HepG2 (cell line): ENCODE results near the gene KAT6B. TPM values are rescaled to one million over a fixed set of nuclear protein-coding genes. Genes with fewer than 3 reads are reported as not detected.

ENCODE experiments used
- ATAC-seq: fragments of 200-7000 bp; cut with Tn5 transposase; 3 replicates; pipeline ENCODE4 v1.9.1; 2020; ENCODE audit warnings: mild to moderate bottlenecking, moderate library complexity
- BruUV-seq: library from RNA; stranded (reverse); fragments of 400-500 nt; replicated peaks from 2 replicates; lab custom pipeline; 2021; lab: Mats Ljungman, UMichigan
- CTCF ChIA-PET: fragments of 300-600 bp; formaldehyde crosslinking; extraction: SDS; loops from one replicate; lab custom pipeline; 2021; ENCODE audit warnings: low total read pairs, inconsistent platforms, low intra/inter-chr PET ratio; lab: Yijun Ruan, JAX
- POLR2A ChIA-PET: fragments of 350-600 bp; sonication (Branson Sonifier 250); formaldehyde crosslinking; loops from one replicate; lab custom pipeline; 2020; ENCODE audit warnings: antibody characterized with exemption, inconsistent platforms; lab: Yijun Ruan, JAX
- DNase-seq: peaks from one replicate; pipeline ENCODE4 v3.0.0-alpha.2; 2015; ENCODE audit warnings: low spot score
- FAIRE-seq: peaks from 3 replicates; lab custom pipeline; 2011; peaks lifted over from hg19 to GRCh38; lab: Jason Lieb, UNC
- H2AFZ ChIP-seq: one replicate; pipeline ENCODE4 v1.6.1; 2011; ENCODE audit warnings: low read length, inconsistent platforms
- H3K27ac ChIP-seq: fragments of 300-600 bp; 3 replicates; pipeline ENCODE4 v1.8.0; 2011; ENCODE audit warnings: mixed run types, mild to moderate bottlenecking, mixed read lengths, low read length, inconsistent platforms; ENCODE audit not compliant: insufficient read depth; ENCODE audit errors: extremely low read length
- H3K27me3 ChIP-seq, 2 experiments: fragments of 200-600 bp in 1 of 2; 2 replicates in 1 of 2; 3 replicates in 1 of 2; pipeline versions ENCODE4 v1.6.0 to v1.8.0; 2011; ENCODE audit warnings: low read length in 2 of 2, mild to moderate bottlenecking in 2 of 2, moderate library complexity in 2 of 2, inconsistent platforms in 1 of 2; ENCODE audit not compliant: insufficient read depth in 2 of 2, control insufficient read depth in 1 of 2
- H3K36me3 ChIP-seq, 2 experiments: fragments of 200-600 bp in 1 of 2; replicated peaks in 1 of 2; 2 replicates in 1 of 2; 3 replicates in 1 of 2; pipeline versions ENCODE4 v1.5.1 to v1.8.0; 2011; ENCODE audit warnings: low read length in 2 of 2, inconsistent platforms in 1 of 2; ENCODE audit not compliant: insufficient read depth in 2 of 2, control insufficient read depth in 1 of 2
- H3K4me1 ChIP-seq: 2 replicates; pipeline ENCODE4 v1.5.1; 2012; ENCODE audit warnings: low read length, inconsistent platforms; ENCODE audit not compliant: insufficient read depth
- H3K4me2 ChIP-seq: 2 replicates; pipeline ENCODE4 v1.6.0; 2011; ENCODE audit warnings: low read depth, low read length, inconsistent platforms
- H3K4me3 ChIP-seq, 3 experiments: fragments of 200-600 bp in 1 of 3; sonication (generic), shearing (Covaris generic) in 1 of 3; replicated peaks in 1 of 3; 2 replicates each; pipeline ENCODE4 v1.5.1; 2011 to 2016; ENCODE audit warnings: low read length in 3 of 3, inconsistent platforms in 2 of 3, low read depth in 2 of 3, mild to moderate bottlenecking in 2 of 3, control low read depth in 1 of 3, mixed read lengths in 1 of 3; ENCODE audit not compliant: insufficient read depth in 1 of 3
- H3K79me2 ChIP-seq: one replicate; pipeline ENCODE4 v1.6.1; 2011; ENCODE audit warnings: low read length, inconsistent platforms; ENCODE audit not compliant: insufficient read depth
- H3K9ac ChIP-seq: 2 replicates; pipeline ENCODE4 v1.6.0; 2011; ENCODE audit warnings: mild to moderate bottlenecking, low read depth, low read length, inconsistent platforms; ENCODE audit not compliant: insufficient read depth
- H3K9me3 ChIP-seq: 2 replicates; pipeline ENCODE4 v1.5.1; 2012; ENCODE audit warnings: mild to moderate bottlenecking, low read length
- H4K20me1 ChIP-seq: 2 replicates; pipeline ENCODE4 v1.6.0; 2011; ENCODE audit warnings: inconsistent platforms, mild to moderate bottlenecking, low read length, moderate library complexity; ENCODE audit not compliant: insufficient read depth
- GATAD1 ChIP-seq: IDR thresholded peaks from 2 replicates; pipeline ENCODE4 v1.6.1; 2016; ENCODE audit warnings: missing genetic modification reagents, missing compliant biosample characterization
- HES4 ChIP-seq: sonication (generic); formaldehyde crosslinking; IDR thresholded peaks from 2 replicates; pipeline ENCODE4 v1.9.0; 2021; ENCODE audit warnings: mild to moderate bottlenecking, missing genetic modification reagents, borderline replicate concordance
- PAX8 ChIP-seq: sonication (generic); formaldehyde crosslinking; IDR thresholded peaks from 2 replicates; pipeline ENCODE4 v1.8.0; 2022; ENCODE audit warnings: mild to moderate bottlenecking, missing genetic modification reagents, borderline replicate concordance
- ZFP36 ChIP-seq: fragments of 150-350 bp; IDR thresholded peaks from 2 replicates; pipeline ENCODE4 v1.6.1; 2018; ENCODE audit warnings: borderline replicate concordance, low read length, low read depth; ENCODE audit not compliant: partially characterized antibody
- ZNF615 ChIP-seq: sonication (generic); formaldehyde crosslinking; IDR thresholded peaks from 2 replicates; pipeline ENCODE4 v1.5.0; 2020; ENCODE audit warnings: mild to moderate bottlenecking, missing genetic modification reagents, borderline replicate concordance
- WGBS: methylation state at CpG from one replicate; pipeline ENCODE4 v1.1.6; 2017; ENCODE audit warnings: low lambda C conversion rate; 5-methylcytosine and 5-hydroxymethylcytosine counted together
- in situ Hi-C: cut with HindIII; loops from 2 replicates; pipeline ENCODE4 v1.10.0; 2017; ENCODE audit warnings: low pct_unique_long_range_greater_than_20kb; ENCODE audit not compliant: extremely low pct_ligation_motif_present
- intact Hi-C: fragments of 100-400 bp; cut with micrococcal nuclease; formaldehyde crosslinking; loops from one replicate; pipeline ENCODE4 v1.10.0; 2022; ENCODE audit not compliant: unreplicated experiment
- polyA plus RNA-seq, 8 experiments: library from polyadenylated mRNA; depleted of rRNA in 3 of 8; stranded (reverse) in 7 of 8; unstranded in 1 of 8; fragments of >200 nt; fragmentation: Illumina TruSeq in 4 of 8; extraction: Trizol in 4 of 8; gene quantifications; 2 replicates each; pipeline versions ENCODE4 v1.2.1 to v1.2.3, GENCODE V29; 2011 to 2016; ENCODE audit warnings: low read depth in 4 of 8, missing spikeins in 1 of 8, mixed read lengths in 1 of 8; ENCODE audit not compliant: insufficient read depth in 1 of 8
- total RNA-seq, 5 experiments: library from RNA; depleted of rRNA; stranded (reverse); fragments of >200 nt; fragmentation: Illumina TruSeq; extraction: Trizol; gene quantifications; 2 replicates each; pipeline ENCODE4 v1.2.3, GENCODE V29; 2016; ENCODE audit warnings: low read depth in 1 of 5
- TF ChIP-seq, protein P1 (sequence below): sonication (generic); formaldehyde crosslinking; IDR thresholded peaks from 2 replicates; pipeline ENCODE4 v1.5.0; 2020; ENCODE audit warnings: mild to moderate bottlenecking, missing genetic modification reagents
- TF ChIP-seq, protein P2 (sequence below): sonication (generic); formaldehyde crosslinking; IDR thresholded peaks from 2 replicates; pipeline ENCODE4 v1.8.0; 2022; ENCODE audit warnings: mild to moderate bottlenecking, missing genetic modification reagents, moderate library complexity
- TF ChIP-seq, protein P3 (sequence below): sonication (generic); formaldehyde crosslinking; conservative IDR thresholded peaks from 2 replicates; pipeline ENCODE4 v1.4.0; 2020; ENCODE audit warnings: missing genetic modification reagents
- TF ChIP-seq, protein P4 (sequence below): sonication (generic); formaldehyde crosslinking; IDR thresholded peaks from 2 replicates; pipeline ENCODE4 v1.8.1; 2022; ENCODE audit warnings: low read depth, mild to moderate bottlenecking, missing genetic modification reagents
- TF ChIP-seq, protein P5 (sequence below): sonication (generic); formaldehyde crosslinking; IDR thresholded peaks from 2 replicates; pipeline ENCODE4 v1.4.0; 2020; ENCODE audit warnings: missing genetic modification reagents

Gene KAT6B
- total and polyA plus RNA-seq, 2 of the 13 experiments (the other 11 are each of a cell fraction or from before 2014, with no cell fraction given): 3.0 to 9.5 TPM

DNA sequence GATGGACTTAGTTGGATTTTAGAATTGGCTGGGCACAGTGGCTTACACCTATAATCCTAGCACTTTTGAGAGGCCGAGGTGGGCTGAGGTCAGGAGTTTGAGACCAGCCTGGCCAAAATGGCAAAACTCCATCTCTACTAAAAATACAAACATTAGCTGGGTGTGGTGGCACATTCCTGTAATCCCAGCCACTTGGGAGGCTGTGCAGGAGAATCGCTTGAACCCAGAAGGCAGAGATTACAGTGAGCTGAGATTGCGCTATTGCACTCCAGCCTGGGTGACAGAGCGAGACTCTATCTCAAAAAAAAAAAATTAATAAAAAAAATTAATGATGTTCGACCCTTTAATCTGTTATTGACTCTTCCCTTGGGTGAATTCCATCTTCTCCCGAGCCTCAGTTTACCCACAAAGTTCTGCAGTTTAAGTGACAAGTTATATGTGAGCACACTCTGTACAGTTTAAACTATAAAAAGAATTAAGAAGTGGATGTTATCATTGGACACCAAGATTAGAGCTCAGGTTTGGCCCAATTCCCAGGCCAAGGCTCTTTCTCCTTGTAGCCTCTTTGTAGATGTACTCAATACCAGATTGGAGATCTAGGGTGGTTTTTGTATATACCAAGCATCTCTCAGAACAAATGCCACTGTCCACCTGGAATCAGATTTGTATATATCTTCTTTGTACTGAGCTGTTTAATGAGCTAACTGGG, 15.0 kb downstream of the KAT6B start:
- Histone ChIP-seq H3K9ac (no peak overlapping the region), H4K20me1 (no peaks in the 10 kb centered on the region), H3K36me3 (peaks cover 7 to 9% of the 10 kb centered on the region in 2 experiments), H3K4me1 (peaks cover 7% of the 10 kb centered on the region), H3K27me3 (no peaks in the 10 kb centered on the region), H2AFZ (no peak overlapping the region), H3K4me2 (no peak overlapping the region), H3K9me3 (no peaks in the 10 kb centered on the region), H3K79me2 (peaks cover 15% of the 10 kb centered on the region), H3K27ac (no peak overlapping the region), H3K4me3 (no peak overlapping the region)
- intact Hi-C loops: no loop called here
- 95% methylated on average over 6 of the region's 6 CpGs for WGBS
- DNase-seq (no peak), ATAC-seq (no peak), FAIRE-seq (no peak)
- in situ Hi-C loops: no loop called here
- no TSS peak for BruUV-seq
- ChIA-PET POLR2A (no interaction called here), CTCF (no interaction called here)
- TF ChIP-seq, protein P1, sequence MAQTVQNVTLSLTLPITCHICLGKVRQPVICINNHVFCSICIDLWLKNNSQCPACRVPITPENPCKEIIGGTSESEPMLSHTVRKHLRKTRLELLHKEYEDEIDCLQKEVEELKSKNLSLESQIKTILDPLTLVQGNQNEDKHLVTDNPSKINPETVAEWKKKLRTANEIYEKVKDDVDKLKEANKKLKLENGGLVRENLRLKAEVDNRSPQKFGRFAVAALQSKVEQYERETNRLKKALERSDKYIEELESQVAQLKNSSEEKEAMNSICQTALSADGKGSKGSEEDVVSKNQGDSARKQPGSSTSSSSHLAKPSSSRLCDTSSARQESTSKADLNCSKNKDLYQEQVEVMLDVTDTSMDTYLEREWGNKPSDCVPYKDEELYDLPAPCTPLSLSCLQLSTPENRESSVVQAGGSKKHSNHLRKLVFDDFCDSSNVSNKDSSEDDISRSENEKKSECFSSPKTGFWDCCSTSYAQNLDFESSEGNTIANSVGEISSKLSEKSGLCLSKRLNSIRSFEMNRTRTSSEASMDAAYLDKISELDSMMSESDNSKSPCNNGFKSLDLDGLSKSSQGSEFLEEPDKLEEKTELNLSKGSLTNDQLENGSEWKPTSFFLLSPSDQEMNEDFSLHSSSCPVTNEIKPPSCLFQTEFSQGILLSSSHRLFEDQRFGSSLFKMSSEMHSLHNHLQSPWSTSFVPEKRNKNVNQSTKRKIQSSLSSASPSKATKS (CRISPR knock-in tag): no peak
- TF ChIP-seq, protein P2, sequence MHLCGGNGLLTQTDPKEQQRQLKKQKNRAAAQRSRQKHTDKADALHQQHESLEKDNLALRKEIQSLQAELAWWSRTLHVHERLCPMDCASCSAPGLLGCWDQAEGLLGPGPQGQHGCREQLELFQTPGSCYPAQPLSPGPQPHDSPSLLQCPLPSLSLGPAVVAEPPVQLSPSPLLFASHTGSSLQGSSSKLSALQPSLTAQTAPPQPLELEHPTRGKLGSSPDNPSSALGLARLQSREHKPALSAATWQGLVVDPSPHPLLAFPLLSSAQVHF: no peak
- TF ChIP-seq, protein P3, sequence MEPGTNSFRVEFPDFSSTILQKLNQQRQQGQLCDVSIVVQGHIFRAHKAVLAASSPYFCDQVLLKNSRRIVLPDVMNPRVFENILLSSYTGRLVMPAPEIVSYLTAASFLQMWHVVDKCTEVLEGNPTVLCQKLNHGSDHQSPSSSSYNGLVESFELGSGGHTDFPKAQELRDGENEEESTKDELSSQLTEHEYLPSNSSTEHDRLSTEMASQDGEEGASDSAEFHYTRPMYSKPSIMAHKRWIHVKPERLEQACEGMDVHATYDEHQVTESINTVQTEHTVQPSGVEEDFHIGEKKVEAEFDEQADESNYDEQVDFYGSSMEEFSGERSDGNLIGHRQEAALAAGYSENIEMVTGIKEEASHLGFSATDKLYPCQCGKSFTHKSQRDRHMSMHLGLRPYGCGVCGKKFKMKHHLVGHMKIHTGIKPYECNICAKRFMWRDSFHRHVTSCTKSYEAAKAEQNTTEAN (CRISPR knock-in tag): no peak
- TF ChIP-seq ZFP36 (no peak), PAX8 (CRISPR knock-in tag) (no peak), GATAD1 (CRISPR knock-in tag) (no peak), HES4 (CRISPR knock-in tag) (no peak), ZNF615 (CRISPR knock-in tag) (no peak)
- TF ChIP-seq, protein P4, sequence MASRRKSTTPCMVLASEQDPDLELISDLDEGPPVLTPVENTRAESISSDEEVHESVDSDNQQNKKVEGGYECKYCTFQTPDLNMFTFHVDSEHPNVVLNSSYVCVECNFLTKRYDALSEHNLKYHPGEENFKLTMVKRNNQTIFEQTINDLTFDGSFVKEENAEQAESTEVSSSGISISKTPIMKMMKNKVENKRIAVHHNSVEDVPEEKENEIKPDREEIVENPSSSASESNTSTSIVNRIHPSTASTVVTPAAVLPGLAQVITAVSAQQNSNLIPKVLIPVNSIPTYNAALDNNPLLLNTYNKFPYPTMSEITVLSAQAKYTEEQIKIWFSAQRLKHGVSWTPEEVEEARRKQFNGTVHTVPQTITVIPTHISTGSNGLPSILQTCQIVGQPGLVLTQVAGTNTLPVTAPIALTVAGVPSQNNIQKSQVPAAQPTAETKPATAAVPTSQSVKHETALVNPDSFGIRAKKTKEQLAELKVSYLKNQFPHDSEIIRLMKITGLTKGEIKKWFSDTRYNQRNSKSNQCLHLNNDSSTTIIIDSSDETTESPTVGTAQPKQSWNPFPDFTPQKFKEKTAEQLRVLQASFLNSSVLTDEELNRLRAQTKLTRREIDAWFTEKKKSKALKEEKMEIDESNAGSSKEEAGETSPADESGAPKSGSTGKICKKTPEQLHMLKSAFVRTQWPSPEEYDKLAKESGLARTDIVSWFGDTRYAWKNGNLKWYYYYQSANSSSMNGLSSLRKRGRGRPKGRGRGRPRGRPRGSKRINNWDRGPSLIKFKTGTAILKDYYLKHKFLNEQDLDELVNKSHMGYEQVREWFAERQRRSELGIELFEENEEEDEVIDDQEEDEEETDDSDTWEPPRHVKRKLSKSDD (CRISPR knock-in tag): no peak
- TF ChIP-seq, protein P5, sequence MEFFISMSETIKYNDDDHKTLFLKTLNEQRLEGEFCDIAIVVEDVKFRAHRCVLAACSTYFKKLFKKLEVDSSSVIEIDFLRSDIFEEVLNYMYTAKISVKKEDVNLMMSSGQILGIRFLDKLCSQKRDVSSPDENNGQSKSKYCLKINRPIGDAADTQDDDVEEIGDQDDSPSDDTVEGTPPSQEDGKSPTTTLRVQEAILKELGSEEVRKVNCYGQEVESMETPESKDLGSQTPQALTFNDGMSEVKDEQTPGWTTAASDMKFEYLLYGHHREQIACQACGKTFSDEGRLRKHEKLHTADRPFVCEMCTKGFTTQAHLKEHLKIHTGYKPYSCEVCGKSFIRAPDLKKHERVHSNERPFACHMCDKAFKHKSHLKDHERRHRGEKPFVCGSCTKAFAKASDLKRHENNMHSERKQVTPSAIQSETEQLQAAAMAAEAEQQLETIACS (CRISPR knock-in tag): no peak
